Daoy (cell line): Measurements from ENCODE around the gene LMBR1L. TPM values are rescaled to one million over a fixed set of nuclear protein-coding genes. Genes with fewer than 3 reads are reported as not detected.

Source experiments
- DNase-seq: peaks from one replicate; pipeline ENCODE4 v3.0.0-alpha.2; 2015; ENCODE audit warnings: low read depth
- total RNA-seq: library from RNA; depleted of rRNA; stranded (reverse); fragments of >200 nt; shearing (Covaris generic); gene quantifications from 2 replicates; pipeline ENCODE4 v1.2.3, GENCODE V29; 2014

LMBR1L gene
- total RNA-seq, 1 experiment from 2014 or later, result 18.2 TPM

GRCh38 chr12:49121047-49121696 lies 10.5 kb upstream of the LMBR1L start:
- peak; percentile 73 for DNase-seq

DNA sequence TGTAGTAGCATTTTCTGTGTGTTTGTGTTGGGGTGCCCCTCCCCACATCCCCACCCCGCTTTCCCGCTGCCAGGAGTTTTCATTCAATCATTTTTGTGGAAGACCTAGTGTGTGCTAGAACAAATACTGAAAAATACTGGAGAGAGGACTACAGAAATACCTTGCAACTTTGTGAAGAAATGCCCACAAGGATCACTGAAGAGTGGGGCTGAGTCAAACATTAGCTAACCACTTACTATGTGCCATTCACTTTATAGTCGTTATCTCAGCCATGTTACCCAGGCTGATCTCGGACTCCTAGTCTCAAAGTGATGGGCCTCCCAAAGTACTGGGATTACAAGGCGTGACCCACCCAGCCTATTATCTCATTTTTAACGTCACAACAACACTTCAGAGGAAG lies 559 bp upstream of the LMBR1L start:
- DNase-seq, result no peak

GRCh38 chr12:49109641-49110463 lies 795 bp downstream of the LMBR1L start:
- DNase-seq, result no peak

- no peak for DNase-seq
Measured at GRCh38 chr12:49108958-49109404, 1.7 kb downstream of the LMBR1L start.

DNA sequence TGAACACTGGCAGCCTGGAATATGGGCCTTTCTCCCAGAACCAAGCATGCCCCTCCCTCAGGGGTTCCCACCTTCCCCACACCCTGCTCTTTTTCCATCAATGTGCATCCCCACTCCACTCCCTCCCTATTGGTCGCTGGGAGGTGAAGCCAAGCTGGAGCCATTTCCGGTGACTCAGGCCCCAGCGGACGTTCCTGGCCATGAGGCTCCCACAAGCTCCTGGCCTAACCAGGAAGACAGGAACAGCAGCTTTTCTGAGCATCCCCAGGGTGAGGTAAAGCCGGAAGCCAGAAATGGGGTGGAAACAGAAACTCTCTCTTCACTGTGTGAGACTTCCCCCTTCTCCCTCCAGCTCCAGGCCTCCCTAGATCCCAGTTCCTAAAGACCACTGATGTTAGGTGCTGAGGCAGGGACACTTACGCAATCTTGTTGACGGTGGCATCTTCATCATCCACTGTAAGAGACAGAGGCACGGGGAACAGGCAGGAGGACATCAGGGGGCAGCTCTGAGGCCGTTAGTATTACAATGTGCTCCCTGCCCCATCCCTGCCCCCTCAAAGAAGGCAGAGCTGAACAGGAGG lies 5.1 kb downstream of the LMBR1L start:
- DNase-seq, result peak; percentile 86

DNA sequence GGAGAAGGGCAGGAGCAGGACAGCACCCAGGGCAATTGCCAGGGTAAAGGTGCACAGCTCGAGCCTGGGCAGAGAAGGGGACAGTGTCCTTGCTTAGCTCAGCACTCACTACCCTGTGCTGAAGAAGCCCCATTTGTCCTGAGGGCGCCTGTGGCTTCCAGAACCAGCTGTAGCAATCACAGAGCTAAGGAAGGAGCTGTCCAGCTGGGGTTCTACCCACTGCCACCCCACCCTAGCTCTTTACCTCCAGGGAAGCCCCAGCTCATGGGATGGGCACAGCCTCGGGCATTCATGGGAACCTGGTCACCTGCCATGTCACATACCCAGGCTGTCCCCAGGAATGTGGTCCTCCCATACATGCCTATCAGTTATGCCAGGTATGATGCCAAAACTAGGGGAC lies 5.8 kb downstream of the LMBR1L start:
- DNase-seq, result no peak

GRCh38 chr12:49100380-49100779 lies 10.3 kb downstream of the LMBR1L start:
- no peak for DNase-seq

DNA sequence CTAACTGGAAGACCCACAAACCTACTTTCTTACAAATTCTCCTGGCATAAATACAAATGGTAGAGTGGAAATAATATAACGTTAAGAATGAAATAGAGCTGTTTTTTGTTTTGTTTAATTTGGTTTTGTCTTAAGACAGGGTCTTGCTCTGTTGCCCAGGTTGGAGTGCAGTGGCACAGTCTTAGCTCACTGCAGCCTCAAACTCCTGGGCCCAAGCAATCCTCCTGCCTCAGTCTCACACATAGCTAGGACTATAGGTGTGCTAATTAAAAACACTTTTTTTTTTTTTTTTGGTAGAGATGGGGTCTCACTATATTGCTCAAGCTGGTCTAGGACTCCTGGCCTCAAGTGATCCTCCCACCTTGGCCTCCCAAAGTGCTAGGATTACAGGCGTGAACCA lies 11.9 kb downstream of the LMBR1L start:
- no peak for DNase-seq

DNA sequence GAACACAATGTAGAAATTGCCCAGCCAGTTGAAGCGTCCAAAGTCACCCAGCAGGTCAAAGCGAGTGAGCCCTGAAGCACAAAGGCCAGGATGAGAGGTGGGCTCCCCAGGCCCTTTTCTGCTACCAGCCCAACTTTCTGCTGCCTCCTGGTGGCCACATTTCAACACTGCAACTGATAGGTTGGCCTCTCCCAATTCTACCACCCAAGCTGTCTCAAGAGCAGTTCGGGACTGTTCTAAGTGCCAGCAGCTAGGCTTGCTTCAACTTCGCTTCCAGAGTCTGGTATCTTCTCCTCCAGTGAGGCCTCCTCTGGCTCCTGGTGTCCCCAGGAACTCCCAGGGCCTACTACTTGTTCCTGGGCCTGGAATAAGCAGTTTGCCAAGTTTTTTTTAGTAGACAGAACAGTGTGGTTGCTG lies 12.6 kb downstream of the LMBR1L start:
- peak; percentile 54 for DNase-seq

- DNase-seq, result no peak
Measured at GRCh38 chr12:49097381-49097780, 13.3 kb downstream of the LMBR1L start.

GRCh38 chr12:49094975-49095365 lies 15.7 kb downstream of the LMBR1L start:
- DNase-seq, result no peak

DNA sequence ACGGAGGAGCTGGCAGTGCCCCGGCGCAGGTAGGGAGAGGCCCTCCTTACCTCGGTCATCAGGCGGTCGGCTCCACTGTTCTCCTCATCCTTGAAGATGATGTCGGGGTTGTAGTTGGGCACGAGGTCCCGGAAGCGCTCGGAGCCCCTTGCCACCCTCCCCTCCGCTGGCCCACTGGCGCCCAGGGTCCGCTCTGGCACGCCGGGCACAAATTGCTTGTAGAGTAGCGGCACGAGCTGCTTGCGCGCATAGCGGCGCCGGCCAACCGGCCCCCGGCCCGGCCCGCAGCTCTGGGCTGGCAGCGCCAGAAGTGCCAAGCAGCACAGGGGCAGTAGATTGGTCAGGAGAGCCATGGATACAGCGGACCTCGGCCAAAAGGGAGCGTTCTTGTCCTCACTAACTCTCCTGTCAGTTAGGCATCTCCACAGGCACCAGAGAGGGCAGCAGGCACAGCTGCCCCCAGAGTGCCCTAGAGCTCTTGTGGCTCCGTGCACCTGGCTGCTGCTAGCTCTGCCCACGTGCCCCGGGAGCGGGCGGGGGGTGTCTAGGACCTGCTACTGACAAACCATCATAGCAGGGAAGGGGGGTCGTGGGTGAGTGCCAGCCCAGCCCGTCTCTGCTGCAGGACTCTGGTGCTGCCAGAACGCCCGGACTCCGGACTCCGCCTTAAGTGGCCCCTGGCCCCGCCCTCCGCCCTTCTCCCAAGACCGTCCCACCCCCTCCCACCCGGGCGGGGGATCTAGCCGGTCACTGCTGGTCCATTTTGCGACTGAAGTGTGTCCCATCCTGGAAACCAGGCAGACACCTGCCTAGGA lies 16.3 kb downstream of the LMBR1L start, which contains the start of gene DHH:
Gene DHH (minus strand): TSS at position 642 of the 815 bp plus-strand sequence. CDS start 289 bp downstream, at position 353.
- DNase-seq, result no peak

DNA sequence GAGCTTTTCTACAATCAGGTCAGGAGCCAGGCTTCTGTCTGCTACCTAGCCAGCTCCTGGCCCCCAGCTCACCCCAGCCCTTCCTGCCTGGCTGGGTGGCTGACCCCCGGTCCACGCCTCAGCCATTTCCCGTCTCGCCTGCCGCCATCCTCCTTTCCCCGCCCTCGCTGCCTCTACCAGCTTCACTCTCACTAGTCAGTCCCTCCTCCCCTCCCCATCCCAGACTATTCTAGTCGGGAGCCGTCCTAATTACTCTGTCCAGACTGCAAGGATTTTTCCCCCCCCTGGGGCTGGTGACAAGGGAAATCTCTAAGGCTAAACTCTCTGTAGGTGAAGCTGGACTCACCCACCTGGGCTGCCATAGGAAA lies 16.9 kb downstream of the LMBR1L start:
- no peak for DNase-seq

DNA sequence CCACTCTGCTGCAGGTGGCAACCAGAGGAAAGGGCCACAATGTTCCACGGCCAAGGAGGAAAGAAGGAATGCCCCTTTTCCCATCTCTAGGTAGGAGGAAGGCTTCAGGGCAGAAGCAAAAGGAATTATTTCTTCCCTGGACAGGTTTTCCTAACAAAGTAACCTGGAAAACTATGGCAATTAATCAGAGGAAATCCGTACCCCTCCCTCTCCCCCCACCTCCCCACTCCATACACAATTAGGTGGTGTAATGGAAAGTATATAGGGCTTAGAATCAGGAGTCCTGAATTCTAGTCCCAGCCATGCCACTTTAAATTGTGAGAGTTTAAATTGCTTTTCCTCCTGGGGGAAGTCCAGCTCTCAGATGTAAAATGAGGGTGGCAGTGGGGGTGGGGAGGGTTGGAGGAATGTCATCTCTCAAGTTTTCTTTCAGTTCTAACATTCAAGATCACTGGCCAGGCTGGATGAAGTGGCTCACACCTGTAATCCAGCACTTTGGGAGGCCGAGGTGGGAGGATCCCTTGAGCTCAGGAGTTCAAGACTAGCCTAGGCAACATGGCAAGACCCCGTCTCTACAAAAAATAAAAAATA lies 17.7 kb downstream of the LMBR1L start:
- no peak for DNase-seq

- peak; percentile 69 for DNase-seq
Measured at GRCh38 chr12:49092086-49092815, 18.4 kb downstream of the LMBR1L start.

DNA sequence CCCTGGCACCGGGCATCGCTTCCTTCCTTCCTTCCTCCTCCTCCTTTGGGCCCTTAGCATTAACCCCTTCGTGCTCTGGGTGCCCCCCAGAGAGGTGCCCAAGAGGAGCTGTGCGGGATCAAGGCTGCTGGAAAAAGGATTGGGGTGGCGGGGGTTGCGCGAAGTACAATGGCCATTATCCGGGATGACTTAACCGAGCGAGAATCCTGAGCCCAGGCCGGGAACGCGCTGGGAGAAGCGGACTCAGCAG lies 18.9 kb downstream of the LMBR1L start:
- no peak for DNase-seq

DNA sequence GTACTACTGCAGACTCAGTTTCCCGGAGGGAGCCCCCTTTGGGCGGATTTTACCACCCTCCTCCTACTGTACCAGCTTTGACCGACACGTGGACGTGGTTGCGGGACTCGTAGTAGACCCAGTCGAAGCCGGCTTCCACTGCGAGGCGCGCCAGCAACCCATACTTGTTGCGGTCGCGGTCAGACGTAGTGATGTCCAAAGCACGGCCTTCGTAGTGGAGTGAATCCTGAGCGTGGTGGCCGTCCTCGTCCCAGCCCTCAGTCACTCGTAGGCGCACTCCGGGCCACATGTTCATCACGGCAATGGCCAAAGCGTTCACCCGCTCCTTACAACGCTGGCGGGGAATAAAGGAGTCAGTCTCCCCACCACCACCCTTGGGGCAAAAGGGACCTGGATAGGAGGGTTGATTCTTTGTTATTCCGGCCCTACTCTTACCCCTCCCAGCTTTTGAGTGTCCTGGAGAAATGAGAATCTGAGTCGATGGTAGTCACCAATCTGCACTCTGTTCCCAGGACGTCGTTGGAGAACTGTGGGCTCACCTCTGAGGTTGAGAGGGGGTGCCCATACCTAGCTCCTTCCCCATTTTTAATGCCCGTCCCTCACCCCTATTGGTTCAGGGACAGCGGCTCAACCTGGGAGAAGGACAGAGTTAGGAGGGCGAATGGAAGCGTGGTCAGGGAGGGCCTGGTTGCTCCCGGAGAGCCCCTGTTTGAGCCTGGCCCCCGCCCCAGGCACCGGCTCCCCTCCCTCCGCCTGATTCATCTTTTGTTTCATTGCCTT lies 19.4 kb downstream of the LMBR1L start:
- DNase-seq, result no peak

DNA sequence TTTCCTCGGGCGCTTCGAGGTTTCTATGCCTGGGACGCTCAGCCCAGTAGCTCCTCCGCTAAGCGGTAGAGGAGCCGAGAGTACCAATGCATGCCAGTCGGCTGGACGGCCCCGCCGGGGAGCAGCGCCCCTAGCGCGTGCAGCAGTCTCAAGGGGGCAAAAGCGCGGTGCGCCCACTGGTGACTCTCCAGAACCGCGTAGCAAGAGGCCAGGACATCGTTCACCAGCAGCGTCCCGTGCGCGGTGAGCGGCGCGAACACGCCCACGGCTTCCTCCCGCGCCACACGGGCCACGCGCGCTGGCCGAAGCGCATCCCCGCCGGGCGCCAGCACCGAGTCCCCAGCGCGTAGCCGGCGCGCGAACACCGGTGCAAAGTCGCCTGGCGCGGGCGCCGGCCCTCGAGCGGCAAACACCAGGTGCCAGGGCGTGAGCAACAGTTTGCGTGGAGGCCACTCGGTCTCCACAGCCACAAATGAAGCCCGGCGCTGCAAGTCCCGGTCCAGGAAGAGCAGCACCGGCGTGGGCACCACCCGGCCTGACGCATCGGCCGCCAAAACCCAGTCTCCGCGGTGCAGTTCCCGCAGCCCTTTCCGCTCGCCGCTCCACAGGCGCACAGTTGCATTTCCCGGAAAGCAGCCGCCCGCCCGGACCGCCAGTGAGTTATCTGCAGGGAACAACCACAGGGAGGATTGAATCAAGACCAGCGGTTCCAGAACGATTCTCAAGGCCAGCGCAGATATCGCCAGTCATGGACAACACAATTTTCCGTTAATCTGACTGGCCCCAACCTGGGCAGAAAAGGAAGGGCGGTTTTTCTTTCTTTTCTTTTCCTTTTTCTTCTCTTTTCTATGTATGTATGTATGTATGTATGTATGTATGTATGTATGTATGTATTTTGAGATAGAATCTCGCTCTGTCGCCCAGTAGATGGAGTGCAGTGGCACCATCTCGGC lies 20.6 kb downstream of the LMBR1L start:
- DNase-seq, result peak; percentile 41

DNA sequence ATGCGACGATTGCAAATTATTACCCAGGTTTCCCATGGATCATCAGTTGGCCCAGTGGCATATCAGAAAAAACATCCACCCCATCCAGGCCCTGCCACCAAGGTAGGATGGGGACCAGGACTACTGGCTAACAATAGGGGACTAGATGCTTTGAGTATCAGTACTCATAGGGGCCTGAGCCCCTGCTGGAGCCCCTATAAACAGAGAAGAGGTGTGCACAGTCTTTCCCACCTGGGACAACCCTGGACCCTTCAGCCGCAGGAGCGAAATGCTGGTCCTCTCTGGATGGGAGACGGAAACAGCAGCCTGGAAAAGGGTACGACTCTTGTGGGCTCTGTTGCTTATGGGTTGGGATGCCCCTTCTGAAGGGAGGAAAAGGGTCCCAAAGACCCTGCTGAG lies 21.7 kb downstream of the LMBR1L start:
- no peak for DNase-seq
